NB4 (cell line): ENCODE data around the gene CACNA2D4.

ENCODE experiments used
- CTCF ChIP-seq: IDR thresholded peaks from one replicate; pipeline ENCODE4 v1.5.1; 2012; ENCODE audit warnings: low read depth, low read length
- POLR2A ChIP-seq: IDR thresholded peaks from 2 replicates; pipeline ENCODE4 v1.6.1; 2011; ENCODE audit warnings: mild to moderate bottlenecking; ENCODE audit not compliant: insufficient read length; ENCODE audit errors: extremely low read depth

GRCh38 chr12:1886396-1887008 is 31.9 kb downstream of the CACNA2D4 start:
- TF ChIP-seq CTCF (no peak), POLR2A (no peak)
